ENCODE measurements around the gene FABP7.
"Not testable (repeated sequence)": the region's sequence is repeated elsewhere in the genome, so short reads cannot be mapped to it uniquely, and the experiment has no call there.

FABP7 gene

DNA sequence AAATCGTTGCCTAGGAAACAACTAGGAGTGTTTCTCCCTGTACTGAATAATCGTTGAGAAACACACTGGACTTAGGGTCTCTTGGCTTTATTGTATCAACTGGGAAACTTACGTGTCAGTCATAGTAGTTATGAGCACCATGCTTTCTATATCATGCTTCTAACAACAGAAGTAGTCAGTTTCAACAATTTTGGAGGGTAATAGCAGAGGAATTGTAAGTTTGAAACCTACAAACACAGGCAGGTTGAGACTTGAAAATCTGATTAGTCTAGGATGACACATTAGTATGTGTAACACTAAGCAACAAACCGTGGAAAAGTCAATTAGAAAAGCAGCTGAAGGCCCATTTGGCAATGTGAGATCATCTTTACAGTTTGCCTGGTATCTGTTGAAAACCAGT is 43.9 kb upstream of the FABP7 start:
- TF ChIP-seq CTCF (IDR thresholded peaks at IDR 0.05), result no peak
- no peaks in the 10 kb centered on the region for H3K36me3 ChIP-seq
- no peaks in the 10 kb centered on the region for H3K9me3 ChIP-seq
- DNase-seq, result no peak
- intact Hi-C loops (cut with DNase I; ENCODE audit: low total_unique reads), result no loop called here
- no peak overlapping the region for H3K27ac ChIP-seq
- H3K4me3 ChIP-seq, result no peak overlapping the region
- H3K4me1 ChIP-seq, result no peaks in the 10 kb centered on the region
- peaks cover 0 to 4% of the 10 kb centered on the region in 2 donors for H3K27me3 ChIP-seq

- Histone ChIP-seq H3K27me3 (peaks cover 0 to 4% of the 10 kb centered on the region in 2 donors), H3K4me1 (no peaks in the 10 kb centered on the region), H3K36me3 (no peaks in the 10 kb centered on the region), H3K4me3 (no peak overlapping the region), H3K9me3 (no peaks in the 10 kb centered on the region), H3K27ac (no peak overlapping the region)
- intact Hi-C loops (cut with DNase I; ENCODE audit: low total_unique reads), result no loop called here
- no peak for TF ChIP-seq CTCF (IDR thresholded peaks at IDR 0.05)
- no peak for DNase-seq
Measured at GRCh38 chr6:122736163-122736562, 43.4 kb upstream of the FABP7 start.

DNA sequence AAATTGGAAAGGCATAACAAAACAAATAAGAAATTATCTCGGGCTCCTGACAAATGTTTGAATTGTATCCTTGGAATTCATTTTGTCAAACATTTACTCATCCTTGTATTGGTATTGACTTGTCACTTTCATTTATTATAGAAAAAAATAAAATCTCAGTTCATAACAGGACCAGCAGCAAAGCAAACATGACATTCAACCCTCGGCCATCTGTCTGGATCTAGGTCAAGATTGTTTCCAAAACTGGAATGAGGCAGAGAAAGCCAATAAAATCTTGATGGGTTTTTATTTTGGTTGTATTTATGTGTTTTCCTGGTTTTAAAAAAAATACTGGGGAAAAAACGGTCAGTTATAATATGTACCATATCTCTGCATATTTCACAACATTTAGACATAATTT is 42.9 kb upstream of the FABP7 start:
- Histone ChIP-seq H3K27me3 (peaks cover 0 to 4% of the 10 kb centered on the region in 2 donors), H3K4me1 (no peaks in the 10 kb centered on the region), H3K9me3 (no peaks in the 10 kb centered on the region), H3K4me3 (no peak overlapping the region), H3K27ac (no peak overlapping the region), H3K36me3 (no peaks in the 10 kb centered on the region)
- intact Hi-C loops (cut with DNase I; ENCODE audit: low total_unique reads), result no loop called here
- DNase-seq, result no peak
- TF ChIP-seq CTCF (IDR thresholded peaks at IDR 0.05), result no peak

GRCh38 chr6:122740091-122740490 is 39.4 kb upstream of the FABP7 start:
- DNase-seq, result no peak
- Histone ChIP-seq H3K27ac (no peak overlapping the region), H3K27me3 (no peaks in the 10 kb centered on the region), H3K9me3 (no peaks in the 10 kb centered on the region), H3K4me3 (no peak overlapping the region), H3K4me1 (no peaks in the 10 kb centered on the region), H3K36me3 (no peaks in the 10 kb centered on the region)
- intact Hi-C loops (cut with DNase I; ENCODE audit: low total_unique reads), result no loop called here
- TF ChIP-seq CTCF (IDR thresholded peaks at IDR 0.05), result no peak

DNA sequence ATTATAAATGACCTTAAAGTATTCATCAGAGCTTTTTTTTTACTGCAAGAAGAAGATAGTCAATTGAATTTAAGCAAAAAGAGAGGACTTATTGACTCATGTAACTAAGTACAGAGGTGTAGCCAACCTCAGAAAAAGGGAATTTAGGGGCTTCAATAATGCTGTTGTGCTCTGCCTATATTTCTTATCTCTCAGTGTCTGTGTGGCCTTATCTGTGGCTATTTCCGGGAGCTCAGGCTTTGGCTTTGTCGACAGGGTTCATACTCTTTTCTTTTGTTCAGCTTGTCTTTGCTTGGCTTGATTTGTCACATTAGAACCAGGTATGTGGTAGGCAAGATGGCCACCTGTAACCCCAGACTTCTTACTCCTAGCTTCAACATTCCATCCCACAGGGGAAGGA is 38.6 kb upstream of the FABP7 start:
- intact Hi-C loops (cut with DNase I; ENCODE audit: low total_unique reads), result no loop called here
- Histone ChIP-seq H3K9me3 (no peaks in the 10 kb centered on the region), H3K27ac (no peak overlapping the region), H3K27me3 (no peaks in the 10 kb centered on the region), H3K36me3 (no peaks in the 10 kb centered on the region), H3K4me1 (no peaks in the 10 kb centered on the region), H3K4me3 (no peak overlapping the region)
- DNase-seq, result no peak
- no peak for TF ChIP-seq CTCF (IDR thresholded peaks at IDR 0.05)

- H3K9me3 ChIP-seq; H3K27ac ChIP-seq; H3K27me3 ChIP-seq; H3K4me3 ChIP-seq; H3K36me3 ChIP-seq; intact Hi-C loops (cut with DNase I; ENCODE audit: low total_unique reads); H3K4me1 ChIP-seq; DNase-seq: not testable (repeated sequence)
Measured at GRCh38 chr6:122744247-122744646, 35.3 kb upstream of the FABP7 start.

- H3K9me3 ChIP-seq; H3K27me3 ChIP-seq; H3K27ac ChIP-seq; DNase-seq; H3K36me3 ChIP-seq; H3K4me1 ChIP-seq; H3K4me3 ChIP-seq; intact Hi-C loops (cut with DNase I; ENCODE audit: low total_unique reads): not testable (repeated sequence)
Measured at GRCh38 chr6:122744856-122745255, 34.7 kb upstream of the FABP7 start.
